ENCODE measurements around the gene LCN12. TPM values are rescaled to one million over a fixed set of nuclear protein-coding genes. Genes with fewer than 3 reads are reported as not detected.

LCN12 gene
- polyA plus RNA-seq, 3 donors = 0.29 TPM; not detected in 2

DNA sequence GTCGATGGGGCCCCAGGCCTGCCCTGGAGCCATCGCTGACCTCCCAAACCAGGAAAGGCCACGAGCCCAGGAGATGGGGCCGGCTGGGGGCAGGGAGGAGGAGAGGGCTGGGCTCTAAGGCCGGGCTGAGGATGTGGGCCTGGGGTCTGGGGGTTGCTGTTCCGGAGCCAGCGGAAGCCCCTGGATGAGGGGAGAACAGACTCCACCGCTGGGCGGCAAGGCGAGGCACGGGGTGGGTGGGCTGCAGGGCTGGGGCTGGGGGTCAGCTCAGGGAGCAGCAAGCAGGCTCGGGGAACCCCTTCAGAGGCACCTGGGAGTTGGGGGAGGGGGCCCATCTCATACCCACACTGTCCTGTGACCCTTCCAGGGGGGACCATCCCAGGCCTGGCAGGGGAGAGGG is 11.7 kb downstream of the LCN12 start:
- Histone ChIP-seq H3K27me3 (ENCODE audit: control insufficient read depth in 2 of 2, insufficient read depth in 2 of 2, low read length in 2 of 2) (no peaks in the 10 kb centered on the region), H3K4me3 (replicated peaks in 1 of 3; ENCODE audit: low read depth in 2 of 3, low read length in 3 of 3) (no peak overlapping the region), H3K4me1 (ENCODE audit: control insufficient read depth in 1 of 2, insufficient read depth in 2 of 2, low read length in 2 of 2) (peaks cover 10 to 17% of the 10 kb centered on the region in 2 donors), H4K20me1 (ENCODE audit: insufficient read depth, low read length) (no peaks in the 10 kb centered on the region), H3K4me2 (replicated peaks; ENCODE audit: extremely low read depth, low read length, poor library complexity, severe bottlenecking) (no peak overlapping the region), H3K79me2 (ENCODE audit: insufficient read depth, low read length) (no peaks in the 10 kb centered on the region), H3K9me3 (replicated peaks in 1 of 2; ENCODE audit: control insufficient read depth in 1 of 2, insufficient read depth in 1 of 2, low read length in 2 of 2) (no peaks in the 10 kb centered on the region), H3K36me3 (replicated peaks in 1 of 2; ENCODE audit: control insufficient read depth in 1 of 2, insufficient read depth in 2 of 2, low read length in 2 of 2) (no peaks in the 10 kb centered on the region), H2AFZ (ENCODE audit: insufficient read depth, low read depth, low read length, poor library complexity, severe bottlenecking) (no peak overlapping the region), H3K27ac (ENCODE audit: low read depth in 1 of 2, low read length in 2 of 2) (no peak overlapping the region), H3K9ac (ENCODE audit: insufficient read depth, low read length, poor library complexity, severe bottlenecking) (no peak overlapping the region)
- DNase-seq = no peak
- Mint-ChIP-seq H3K27ac (no peak overlapping the region), H3K4me3 (no peak overlapping the region), H3K4me1 (peaks cover 16% of the 10 kb centered on the region), H3K36me3 (no peaks in the 10 kb centered on the region), H3K9me3 (peaks cover 0 to 2% (median 0%) of the 10 kb centered on the region in 7 donors), H3K27me3 (ENCODE audit: low read depth in 3 of 3) (peaks cover 9 to 20% (median 14%) of the 10 kb centered on the region in 3 donors)
- intact Hi-C loops (cut with micrococcal nuclease) = no loop called here
- TF ChIP-seq, protein P1, sequence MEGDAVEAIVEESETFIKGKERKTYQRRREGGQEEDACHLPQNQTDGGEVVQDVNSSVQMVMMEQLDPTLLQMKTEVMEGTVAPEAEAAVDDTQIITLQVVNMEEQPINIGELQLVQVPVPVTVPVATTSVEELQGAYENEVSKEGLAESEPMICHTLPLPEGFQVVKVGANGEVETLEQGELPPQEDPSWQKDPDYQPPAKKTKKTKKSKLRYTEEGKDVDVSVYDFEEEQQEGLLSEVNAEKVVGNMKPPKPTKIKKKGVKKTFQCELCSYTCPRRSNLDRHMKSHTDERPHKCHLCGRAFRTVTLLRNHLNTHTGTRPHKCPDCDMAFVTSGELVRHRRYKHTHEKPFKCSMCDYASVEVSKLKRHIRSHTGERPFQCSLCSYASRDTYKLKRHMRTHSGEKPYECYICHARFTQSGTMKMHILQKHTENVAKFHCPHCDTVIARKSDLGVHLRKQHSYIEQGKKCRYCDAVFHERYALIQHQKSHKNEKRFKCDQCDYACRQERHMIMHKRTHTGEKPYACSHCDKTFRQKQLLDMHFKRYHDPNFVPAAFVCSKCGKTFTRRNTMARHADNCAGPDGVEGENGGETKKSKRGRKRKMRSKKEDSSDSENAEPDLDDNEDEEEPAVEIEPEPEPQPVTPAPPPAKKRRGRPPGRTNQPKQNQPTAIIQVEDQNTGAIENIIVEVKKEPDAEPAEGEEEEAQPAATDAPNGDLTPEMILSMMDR (IDR thresholded peaks at IDR 0.05) = no peak
- 96% methylated on average over 5 of the region's 12 CpGs for WGBS (ENCODE audit: insufficient coverage)

DNA sequence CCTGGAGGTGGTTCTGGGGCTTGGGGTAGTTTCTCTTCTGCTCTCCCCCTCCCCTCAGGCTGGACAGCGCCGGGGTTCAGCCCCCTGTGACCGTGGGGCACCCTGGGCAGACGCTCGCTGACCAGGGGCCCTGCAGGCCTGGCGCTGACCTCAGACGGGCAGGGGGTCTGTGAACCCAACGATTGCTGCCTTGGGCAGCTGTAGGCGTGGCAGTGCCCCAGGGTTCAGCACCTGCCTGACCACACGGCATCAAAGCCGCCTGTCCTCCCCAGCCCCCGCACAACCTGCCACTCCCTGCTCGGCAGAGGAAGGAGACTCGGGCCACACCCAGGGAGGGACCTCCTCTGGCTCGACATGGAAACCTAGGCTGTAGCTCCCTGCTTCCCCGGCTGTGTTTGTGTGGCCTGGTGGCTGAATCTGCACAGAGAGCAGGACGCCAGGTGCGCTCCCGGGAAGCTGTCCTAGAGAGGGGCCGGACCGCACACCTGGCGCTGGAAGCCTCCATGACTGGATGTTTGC is 12.2 kb downstream of the LCN12 start:
- no peak overlapping the region for H3K4me3 Mint-ChIP-seq
- Histone ChIP-seq H3K4me1 (ENCODE audit: control insufficient read depth in 1 of 2, insufficient read depth in 2 of 2, low read length in 2 of 2) (peaks cover 10 to 17% of the 10 kb centered on the region in 2 donors), H3K36me3 (replicated peaks in 1 of 2; ENCODE audit: control insufficient read depth in 1 of 2, insufficient read depth in 2 of 2, low read length in 2 of 2) (no peaks in the 10 kb centered on the region), H2AFZ (ENCODE audit: insufficient read depth, low read depth, low read length, poor library complexity, severe bottlenecking) (peak overlapping the region; percentile 23), H4K20me1 (ENCODE audit: insufficient read depth, low read length) (no peaks in the 10 kb centered on the region), H3K9me3 (replicated peaks in 1 of 2; ENCODE audit: control insufficient read depth in 1 of 2, insufficient read depth in 1 of 2, low read length in 2 of 2) (no peaks in the 10 kb centered on the region), H3K27ac (ENCODE audit: low read depth in 1 of 2, low read length in 2 of 2) (no peak overlapping the region), H3K9ac (ENCODE audit: insufficient read depth, low read length, poor library complexity, severe bottlenecking) (no peak overlapping the region), H3K27me3 (ENCODE audit: control insufficient read depth in 2 of 2, insufficient read depth in 2 of 2, low read length in 2 of 2) (no peaks in the 10 kb centered on the region), H3K4me3 (replicated peaks in 1 of 3; ENCODE audit: low read depth in 2 of 3, low read length in 3 of 3) (no peak overlapping the region), H3K4me2 (replicated peaks; ENCODE audit: extremely low read depth, low read length, poor library complexity, severe bottlenecking) (no peak overlapping the region), H3K79me2 (ENCODE audit: insufficient read depth, low read length) (no peaks in the 10 kb centered on the region)
- H3K4me1 Mint-ChIP-seq = peaks cover 16% of the 10 kb centered on the region
- DNase-seq = no peak
- intact Hi-C loops (cut with micrococcal nuclease) = no loop called here
- H3K9me3 Mint-ChIP-seq = peaks cover 0 to 2% (median 0%) of the 10 kb centered on the region in 7 donors
- H3K27me3 Mint-ChIP-seq (ENCODE audit: low read depth in 3 of 3) = peaks cover 9 to 20% (median 14%) of the 10 kb centered on the region in 3 donors
- TF ChIP-seq, protein P1 (IDR thresholded peaks at IDR 0.05) = no peak
- H3K36me3 Mint-ChIP-seq = no peaks in the 10 kb centered on the region
- WGBS (ENCODE audit: insufficient coverage) = 89% methylated on average over 16 of the region's 22 CpGs
- H3K27ac Mint-ChIP-seq = no peak overlapping the region
